Stimulated activated CD4-positive, alpha-beta T cell treated with anti-CD3 and anti-CD28 coated beads, Interleukin-1b, Interleukin-23, amount 100 ng/mL, for 4 hours (primary cell): Measurements from ENCODE around the gene GPANK1.

Experiments
- DNase-seq, 2 donors: peaks; one replicate each; pipeline ENCODE4 v3.0.0-alpha.2; 2020; ENCODE audit warnings: low read depth in 2 of 2

Gene GPANK1

GRCh38 chr6:31691078-31691463, 26.3 kb upstream of the GPANK1 start:
- DNase-seq: no peak

DNA sequence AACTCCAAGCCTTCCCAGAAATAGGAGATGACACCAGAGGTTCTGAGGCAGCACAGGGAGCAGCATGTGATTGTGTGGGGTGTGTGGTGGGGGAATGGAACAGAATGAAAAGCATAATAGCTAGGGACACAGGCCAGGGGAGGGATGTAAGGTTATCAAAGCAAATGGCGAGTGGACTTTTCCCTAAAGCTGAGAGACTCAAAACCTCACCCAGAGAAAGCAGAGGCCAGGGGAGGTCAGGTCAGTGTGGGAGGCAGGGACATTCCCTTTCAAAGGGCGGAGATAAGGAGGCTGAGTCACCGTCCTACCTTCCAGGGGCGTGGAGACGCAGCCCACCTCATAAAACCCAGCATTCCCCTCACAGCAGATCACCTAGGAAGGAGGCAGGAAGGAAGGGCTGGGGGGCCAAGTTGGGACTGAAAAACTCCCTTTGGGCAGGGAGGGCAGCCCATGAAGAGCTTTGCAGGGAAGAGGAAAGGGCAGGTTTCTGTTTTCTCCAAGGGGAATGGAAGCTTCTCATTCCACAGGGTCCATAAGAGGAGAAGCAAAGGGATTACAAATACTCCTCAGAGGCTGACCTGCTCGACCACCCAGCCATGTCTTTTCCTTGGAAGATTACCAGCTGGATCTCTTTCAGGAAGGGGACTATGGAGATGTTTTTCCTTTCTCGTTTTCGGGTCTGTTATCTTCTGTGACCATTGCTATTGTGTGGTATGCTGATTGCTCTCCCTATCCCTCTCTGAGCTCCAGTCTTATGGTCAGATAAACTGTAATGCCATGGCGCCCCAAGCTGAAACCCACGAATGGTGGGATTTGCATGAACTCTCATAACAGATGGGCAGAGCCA, 25.7 kb upstream of the GPANK1 start:
- no peak for DNase-seq

- no peak for DNase-seq
Observed at GRCh38 chr6:31689249-31690110, 24.7 kb upstream of the GPANK1 start.

- no peak for DNase-seq
Observed at GRCh38 chr6:31687860-31688693, 23.3 kb upstream of the GPANK1 start.

DNA sequence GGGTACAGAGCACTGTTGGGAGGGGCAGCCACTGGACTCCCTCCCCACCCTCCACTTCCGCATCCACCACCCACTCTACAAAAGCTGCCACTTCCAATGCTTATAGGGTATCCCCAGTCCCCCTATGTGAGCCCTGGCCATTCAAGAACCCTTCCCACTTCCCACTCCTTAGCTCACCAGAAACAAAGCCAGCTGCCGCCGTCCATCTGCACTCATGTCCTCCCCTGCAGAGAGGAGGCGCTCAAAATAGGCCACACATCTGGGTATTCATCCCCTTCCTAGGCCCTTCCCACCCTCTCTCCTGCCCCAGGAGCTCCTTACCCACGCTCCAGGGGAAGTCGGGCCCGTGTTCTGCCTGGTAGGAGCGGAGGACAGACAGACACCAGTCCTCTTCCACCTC, 22.5 kb upstream of the GPANK1 start:
- no peak for DNase-seq

- no peak for DNase-seq
Observed at GRCh38 chr6:31686483-31686882, 21.7 kb upstream of the GPANK1 start.

DNA sequence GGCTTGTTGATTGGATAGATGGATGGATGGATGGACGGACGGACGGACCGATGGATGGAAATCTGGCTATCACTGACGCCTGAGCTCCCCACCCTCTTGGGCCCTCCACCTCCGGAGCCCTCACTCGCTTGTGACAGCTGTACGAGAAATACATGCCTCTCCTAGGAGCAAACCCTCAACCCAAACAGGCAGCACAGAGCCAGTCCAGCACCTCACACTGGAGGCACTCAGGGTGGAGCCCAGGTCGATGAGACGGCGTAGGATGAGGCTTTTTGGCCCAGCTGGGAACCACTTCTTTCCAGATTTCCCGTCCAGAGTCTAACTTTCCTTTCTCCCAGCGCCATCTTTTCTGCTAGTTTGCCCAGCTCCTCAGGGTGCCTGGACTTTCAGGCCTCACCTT, 18.8 kb upstream of the GPANK1 start:
- no peak for DNase-seq

DNA sequence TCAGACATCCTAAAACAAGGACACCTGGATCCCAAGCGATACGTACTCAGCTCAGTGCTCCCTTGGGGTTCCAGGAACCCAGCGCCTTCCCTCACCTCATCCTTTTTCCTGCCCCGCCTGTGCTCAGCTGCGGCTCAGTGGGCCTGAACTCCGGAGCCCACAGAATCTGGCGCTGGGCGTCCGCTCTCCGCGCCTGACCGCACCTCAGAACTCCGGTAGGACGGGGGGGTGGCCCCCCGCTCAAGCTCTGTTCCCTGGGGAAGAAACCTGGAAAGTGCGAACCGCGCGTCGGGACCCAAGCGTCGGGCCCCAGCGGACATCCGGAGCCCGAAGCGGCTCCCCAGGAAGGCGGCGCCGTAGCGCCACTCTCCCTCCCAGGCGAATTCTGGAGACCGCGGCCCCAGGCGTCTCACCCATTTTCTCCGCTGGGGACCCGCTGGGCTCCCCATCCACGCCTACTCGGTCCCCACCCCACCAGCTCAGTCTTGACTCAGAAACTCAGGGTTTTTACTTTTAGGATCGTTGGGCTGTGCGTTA, 16.4 kb upstream of the GPANK1 start:
- peak in 1 of 2 donors; percentile 39 for DNase-seq

DNA sequence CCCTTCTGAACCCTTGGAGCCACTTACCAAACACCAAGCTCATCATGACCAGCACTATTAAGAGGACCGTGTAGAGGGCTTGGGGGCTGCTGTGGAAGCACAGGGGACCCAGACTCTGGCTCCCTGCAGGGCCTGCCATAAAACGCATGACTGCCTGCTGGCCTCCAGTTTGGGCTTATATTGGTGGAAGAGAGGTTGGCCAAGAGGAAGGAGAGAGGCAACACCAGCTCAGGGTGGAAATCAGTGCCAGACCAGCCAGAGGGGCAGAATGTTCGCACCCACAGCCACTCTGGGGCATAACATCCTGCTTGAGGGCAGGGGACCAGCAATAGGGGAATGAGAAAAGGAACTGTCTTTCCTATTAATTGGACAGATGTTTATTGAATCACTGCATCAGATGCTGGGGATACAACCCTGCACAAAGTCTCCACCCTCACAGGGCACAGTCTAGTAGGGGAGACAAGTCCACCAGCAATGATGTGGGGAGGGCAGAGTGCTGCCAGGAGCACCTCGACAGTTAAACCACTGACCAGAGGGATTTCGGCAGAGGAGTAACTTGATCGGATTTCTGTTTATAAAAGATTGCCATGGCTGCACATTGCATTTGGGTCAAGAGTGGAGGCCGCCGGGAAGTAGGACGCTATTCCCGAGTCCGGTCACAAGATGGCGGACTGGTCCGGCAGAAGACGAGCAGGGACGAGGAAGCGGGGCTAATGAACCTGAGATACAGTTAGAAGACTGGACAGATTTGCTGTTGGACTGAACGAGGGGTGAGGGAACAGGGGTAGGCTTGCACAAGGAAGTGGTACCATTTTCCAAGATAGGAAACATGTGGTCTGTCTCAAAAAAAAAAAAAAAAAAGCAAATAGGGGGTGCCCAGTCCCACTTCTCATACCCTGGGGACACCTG, 15.7 kb upstream of the GPANK1 start, which contains the start of gene LY6G5C:
LY6G5C (minus strand) TSS at position 842 of the 909 bp plus-strand sequence; CDS start at position 148, 694 bp downstream.
- DNase-seq: peak in 1 of 2 donors; percentile 45

DNA sequence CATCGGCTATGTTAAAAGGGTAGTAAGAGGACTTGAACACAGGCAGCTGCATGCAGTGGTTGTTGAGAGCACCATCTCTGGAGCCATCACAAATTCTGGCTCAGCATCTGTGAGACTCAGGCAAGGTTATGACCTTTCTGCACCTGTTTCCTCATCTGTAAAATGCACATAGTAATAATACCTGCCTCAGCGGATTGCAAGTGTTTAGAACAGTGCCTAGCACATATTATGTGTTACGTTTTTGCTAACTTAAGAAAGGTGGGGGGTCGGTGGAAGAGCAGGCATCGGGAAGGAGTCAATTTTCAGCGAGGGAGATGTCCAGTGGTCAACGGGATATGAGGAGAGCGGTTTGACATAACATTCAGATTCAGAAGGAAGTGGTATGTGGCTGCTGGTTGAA, 13.2 kb upstream of the GPANK1 start:
- no peak for DNase-seq

DNA sequence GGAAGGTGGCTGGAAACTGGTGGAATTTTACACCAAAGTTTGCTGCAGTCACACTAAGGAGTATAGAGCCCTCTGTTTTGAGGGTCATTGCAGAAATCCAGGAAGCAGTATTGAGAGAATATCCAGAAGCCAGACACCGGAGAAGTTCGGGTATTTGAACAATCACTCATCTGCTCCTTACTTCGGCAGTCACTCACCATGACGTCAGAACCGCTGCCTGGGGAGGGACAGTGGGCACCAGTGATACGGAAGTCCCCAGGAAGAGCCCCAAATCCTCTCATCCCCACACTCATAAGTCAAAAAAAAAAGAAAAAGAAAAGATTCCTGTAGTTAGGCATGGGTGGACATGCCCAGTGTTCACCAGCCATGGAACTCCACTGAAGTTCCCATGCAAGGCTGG, 12.1 kb upstream of the GPANK1 start:
- no peak for DNase-seq

GRCh38 chr6:31676322-31676903, 11.6 kb upstream of the GPANK1 start:
- no peak for DNase-seq

DNA sequence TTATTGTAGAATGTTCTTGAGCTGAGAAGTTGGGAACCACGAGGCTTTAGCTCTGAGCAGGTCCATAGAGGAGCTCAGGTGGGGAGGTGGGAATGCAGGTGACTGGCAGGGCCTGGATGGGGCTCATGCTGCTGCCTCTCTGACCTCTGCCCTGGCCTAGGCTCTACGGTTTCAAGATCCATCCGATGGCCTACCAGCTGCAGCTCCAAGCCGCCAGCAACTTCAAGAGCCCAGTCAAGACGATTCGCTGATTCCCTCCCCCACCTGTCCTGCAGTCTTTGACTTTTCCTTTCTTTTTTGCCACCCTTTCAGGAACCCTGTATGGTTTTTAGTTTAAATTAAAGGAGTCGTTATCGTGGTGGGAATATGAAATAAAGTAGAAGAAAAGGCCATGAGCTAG, 4.9 kb upstream of the GPANK1 start, which contains the start of gene LY6G5B:
LY6G5B (plus strand) TSS at position 301 of the 400 bp plus-strand sequence. CDS start 975 bp downstream, outside the sequence.
- DNase-seq: no peak

GRCh38 chr6:31666337-31666965, 1.7 kb upstream of the GPANK1 start:
- no peak for DNase-seq

DNA sequence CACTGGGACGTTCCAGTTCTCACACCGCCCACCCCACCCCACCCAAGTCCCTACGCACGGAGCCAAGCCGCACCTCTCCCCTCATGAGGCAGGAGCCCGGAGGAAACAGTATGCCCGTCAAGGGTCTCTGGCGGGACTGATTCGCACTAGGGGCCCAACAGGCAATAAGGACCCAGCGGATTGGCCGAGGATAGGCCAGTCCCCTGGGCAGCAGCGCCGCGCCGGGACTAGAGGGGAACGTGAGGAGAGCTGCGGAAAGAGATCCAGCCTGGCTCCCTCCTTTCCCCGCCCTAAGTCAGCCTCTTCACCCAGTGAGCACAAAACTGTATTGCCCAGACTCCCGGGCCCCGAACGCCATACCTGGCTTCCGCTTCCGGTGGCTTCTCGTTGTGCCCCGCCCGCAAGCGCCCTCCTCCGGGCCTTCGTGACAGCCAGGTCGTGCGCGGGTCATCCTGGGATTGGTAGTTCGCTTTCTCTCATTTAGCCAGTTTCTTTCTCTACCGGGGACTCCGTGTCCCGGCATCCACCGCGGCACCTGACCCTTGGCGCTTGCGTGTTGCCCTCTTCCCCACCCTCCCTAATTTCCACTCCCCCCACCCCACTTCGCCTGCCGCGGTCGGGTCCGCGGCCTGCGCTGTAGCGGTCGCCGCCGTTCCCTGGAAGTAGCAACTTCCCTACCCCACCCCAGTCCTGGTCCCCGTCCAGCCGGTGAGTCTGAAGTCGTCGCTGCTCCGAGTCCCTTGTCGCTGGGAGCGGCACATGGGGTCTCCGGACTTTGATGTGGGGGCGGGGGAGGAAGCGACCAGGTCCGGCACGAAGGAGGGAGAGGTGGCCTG, 922 bp upstream of the GPANK1 start, which contains the start of gene CSNK2B:
CSNK2B (plus strand) TSS at position 580 of the 836 bp plus-strand sequence. CDS start 752 bp downstream, outside the sequence.
- peak; percentile 93 to 94 for DNase-seq

DNA sequence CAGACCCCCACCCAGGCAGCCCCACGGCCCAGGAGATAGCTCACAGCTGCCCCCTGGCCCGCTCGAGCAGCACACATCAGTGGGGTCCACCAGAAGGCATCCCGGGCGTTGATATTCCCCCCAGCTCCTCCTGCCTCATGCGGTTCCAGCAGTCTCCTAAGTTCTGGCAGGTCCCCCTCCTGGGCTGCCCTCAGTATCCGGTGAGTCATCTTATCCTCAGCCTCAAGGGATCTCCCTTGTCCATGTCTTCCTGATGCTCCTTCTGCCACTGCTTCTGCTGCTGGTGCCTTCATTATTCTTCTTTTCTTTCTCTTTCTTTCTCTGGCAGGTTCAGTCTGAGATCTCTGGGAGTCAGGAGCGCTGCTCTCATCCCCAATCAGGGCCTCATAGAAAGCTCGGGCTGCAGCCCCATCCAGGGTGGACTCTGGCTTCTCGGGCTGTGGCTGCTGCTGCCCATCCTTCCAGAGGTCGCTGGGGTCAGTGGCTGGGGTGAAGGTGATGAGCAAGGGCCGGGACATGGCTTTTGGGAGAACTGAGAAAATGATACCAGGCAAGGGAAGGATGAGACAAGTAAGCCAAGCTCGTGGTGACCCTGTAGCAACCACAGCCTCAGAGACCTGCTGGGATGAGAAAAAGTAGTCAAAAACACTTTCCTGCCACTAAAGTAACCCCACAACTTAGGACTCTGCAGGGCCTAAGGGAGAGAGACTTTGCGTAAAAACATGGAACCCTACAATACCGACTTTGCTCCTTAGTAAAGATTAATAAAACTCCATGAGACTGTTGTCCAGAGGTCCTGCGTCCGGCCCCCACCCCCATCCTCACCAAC, 622 bp downstream of the GPANK1 start:
- no peak for DNase-seq
